Measurements from ENCODE around the gene C3orf18. TPM values are rescaled to one million over a fixed set of nuclear protein-coding genes. Genes with fewer than 3 reads are reported as not detected.

The C3orf18 gene
- total RNA-seq, 1 experiment from 2014 or later, result 7.1 TPM

- Histone ChIP-seq H3T11ph (ENCODE audit: low read length) (no peak overlapping the region), H4K8ac (replicated peaks; ENCODE audit: insufficient read length, low read depth, low read length) (no peak overlapping the region), H3K9me3 (ENCODE audit: control insufficient read depth, low read depth, low read length) (no peaks in the 10 kb centered on the region), H3K4ac (ENCODE audit: low read depth, low read length) (no peak overlapping the region), H4K91ac (ENCODE audit: insufficient read length, low read depth, low read length) (no peak overlapping the region), H2AFZ (ENCODE audit: low read length) (no peak overlapping the region), H3K4me2 (ENCODE audit: insufficient read depth, insufficient read length, low read length) (no peak overlapping the region), H3K27ac (ENCODE audit: insufficient read length, low read depth, low read length) (no peak overlapping the region), H2BK5ac (ENCODE audit: insufficient read length, low read length) (no peak overlapping the region), H3K79me2 (ENCODE audit: insufficient read depth, low read length) (no peaks in the 10 kb centered on the region), H3K4me1 (ENCODE audit: insufficient read depth, low read length) (no peaks in the 10 kb centered on the region), H3K23me2 (ENCODE audit: insufficient read length, low read depth, low read length, poor library complexity, severe bottlenecking) (no peaks in the 10 kb centered on the region), H3K18ac (ENCODE audit: insufficient read length, low read depth, low read length) (no peak overlapping the region), H3K9ac (ENCODE audit: extremely low read depth, insufficient read length, low read length) (no peak overlapping the region), H2AK5ac (ENCODE audit: insufficient read length, low read length) (no peak overlapping the region), H3K56ac (ENCODE audit: insufficient read length, low read depth, low read length) (no peak overlapping the region), H2BK120ac (ENCODE audit: low read depth, low read length, poor library complexity, severe bottlenecking) (no peak overlapping the region), H2BK12ac (ENCODE audit: insufficient read length, low read depth, low read length) (no peak overlapping the region), H2BK15ac (ENCODE audit: low read depth, low read length) (no peak overlapping the region), H3K23ac (ENCODE audit: insufficient read length, low read depth, low read length) (no peak overlapping the region), H4K20me1 (ENCODE audit: control insufficient read depth, insufficient read depth, insufficient read length) (no peaks in the 10 kb centered on the region), H3K27me3 (ENCODE audit: insufficient read depth, low read length) (no peaks in the 10 kb centered on the region), H3K14ac (ENCODE audit: insufficient read depth, low read length) (no peak overlapping the region), H2BK20ac (ENCODE audit: low read depth, low read length, poor library complexity, severe bottlenecking) (no peak overlapping the region), H4K5ac (ENCODE audit: insufficient read length, low read depth, low read length) (no peak overlapping the region), H3K79me1 (ENCODE audit: insufficient read depth, low read depth, low read length, poor library complexity, severe bottlenecking) (no peaks in the 10 kb centered on the region)
- H3K27me3 Mint-ChIP-seq (ENCODE audit: low read depth), result peaks cover 10% of the 10 kb centered on the region
- H3K4me3 Mint-ChIP-seq, result no peak overlapping the region; a peak in 1 of 5 replicates
- peaks cover 0 to 3% of the 10 kb centered on the region in 2 experiments; a peak in 2 of 4 replicates for H3K4me1 Mint-ChIP-seq
- H3K36me3 Mint-ChIP-seq (ENCODE audit: insufficient read depth in 1 of 3, low read depth in 3 of 3), result peaks cover 0 to 7% (median 4%) of the 10 kb centered on the region in 3 experiments; a peak in 4 of 7 replicates
- no peak for TF ChIP-seq CTCF (conservative IDR thresholded peaks at IDR 0.05)
- peak overlapping the region in 2 of 3 experiments; percentile 17; a peak in 3 of 7 replicates for H3K27ac Mint-ChIP-seq
- no peak for DNase-seq
- WGBS (ENCODE audit: extremely low coverage, insufficient read length, low lambda C conversion rate), result no CpG with 5 or more reads among the region's 2 CpGs
- H3K9me3 Mint-ChIP-seq, result no peaks in the 10 kb centered on the region
These were observed 16.8 kb upstream of the C3orf18 start for GRCh38 chr3:50584391-50584790.

All from H9 (cell line).